Mesothelial cell of epicardium (in vitro differentiated cells): Measurements from ENCODE around the gene ARHGAP6. TPM values are rescaled to one million over a fixed set of nuclear protein-coding genes. Genes with fewer than 3 reads are reported as not detected.

Source experiments
- DNase-seq, 2 experiments: peaks; one replicate each; pipeline ENCODE4 v3.0.0; 2021; ENCODE audit warnings: low spot score in 2 of 2; ENCODE audit not compliant: unreplicated experiment in 2 of 2
- H3K27ac Mint-ChIP-seq: 2 replicates; pipeline ENCODE4 v1.8.0; 2021; ENCODE audit warnings: mixed read lengths
- H3K27me3 Mint-ChIP-seq: 2 replicates; pipeline ENCODE4 v1.8.0; 2021; ENCODE audit warnings: low read depth, mixed read lengths
- H3K36me3 Mint-ChIP-seq: 2 replicates; pipeline ENCODE4 v1.8.0; 2021; ENCODE audit warnings: mixed read lengths
- H3K4me1 Mint-ChIP-seq: 2 replicates; pipeline ENCODE4 v1.8.0; 2021; ENCODE audit warnings: mixed read lengths
- H3K4me3 Mint-ChIP-seq: 2 replicates; pipeline ENCODE4 v1.8.0; 2021; ENCODE audit warnings: mild to moderate bottlenecking, moderate library complexity, mixed read lengths
- H3K9me3 Mint-ChIP-seq: 2 replicates; pipeline ENCODE4 v1.8.0; 2021; ENCODE audit warnings: mixed read lengths
- total RNA-seq: library from RNA; stranded (reverse); gene quantifications from 3 replicates; pipeline ENCODE4 v1.2.1, GENCODE V29; 2021
- TF ChIP-seq, protein P1 (sequence below): fragments of 200-600 bp; sonication (generic); IDR thresholded peaks from one replicate; pipeline ENCODE4 v1.5.0; 2021; ENCODE audit warnings: antibody characterized with exemption; ENCODE audit not compliant: unreplicated experiment

ARHGAP6 gene
- total RNA-seq, 1 donor from 2014 or later: 5.3 TPM

- Mint-ChIP-seq H3K27me3 (no peaks in the 10 kb centered on the region), H3K36me3 (peaks cover 5% of the 10 kb centered on the region), H3K9me3 (peaks cover 54% of the 10 kb centered on the region), H3K4me3 (no peak overlapping the region), H3K4me1 (peaks cover 7% of the 10 kb centered on the region), H3K27ac (no peak overlapping the region)
- TF ChIP-seq, protein P1, sequence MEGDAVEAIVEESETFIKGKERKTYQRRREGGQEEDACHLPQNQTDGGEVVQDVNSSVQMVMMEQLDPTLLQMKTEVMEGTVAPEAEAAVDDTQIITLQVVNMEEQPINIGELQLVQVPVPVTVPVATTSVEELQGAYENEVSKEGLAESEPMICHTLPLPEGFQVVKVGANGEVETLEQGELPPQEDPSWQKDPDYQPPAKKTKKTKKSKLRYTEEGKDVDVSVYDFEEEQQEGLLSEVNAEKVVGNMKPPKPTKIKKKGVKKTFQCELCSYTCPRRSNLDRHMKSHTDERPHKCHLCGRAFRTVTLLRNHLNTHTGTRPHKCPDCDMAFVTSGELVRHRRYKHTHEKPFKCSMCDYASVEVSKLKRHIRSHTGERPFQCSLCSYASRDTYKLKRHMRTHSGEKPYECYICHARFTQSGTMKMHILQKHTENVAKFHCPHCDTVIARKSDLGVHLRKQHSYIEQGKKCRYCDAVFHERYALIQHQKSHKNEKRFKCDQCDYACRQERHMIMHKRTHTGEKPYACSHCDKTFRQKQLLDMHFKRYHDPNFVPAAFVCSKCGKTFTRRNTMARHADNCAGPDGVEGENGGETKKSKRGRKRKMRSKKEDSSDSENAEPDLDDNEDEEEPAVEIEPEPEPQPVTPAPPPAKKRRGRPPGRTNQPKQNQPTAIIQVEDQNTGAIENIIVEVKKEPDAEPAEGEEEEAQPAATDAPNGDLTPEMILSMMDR: no peak
- DNase-seq: no peak
Observed at GRCh38 chrX:11172415-11172814, 493.3 kb downstream of the ARHGAP6 start.

DNA sequence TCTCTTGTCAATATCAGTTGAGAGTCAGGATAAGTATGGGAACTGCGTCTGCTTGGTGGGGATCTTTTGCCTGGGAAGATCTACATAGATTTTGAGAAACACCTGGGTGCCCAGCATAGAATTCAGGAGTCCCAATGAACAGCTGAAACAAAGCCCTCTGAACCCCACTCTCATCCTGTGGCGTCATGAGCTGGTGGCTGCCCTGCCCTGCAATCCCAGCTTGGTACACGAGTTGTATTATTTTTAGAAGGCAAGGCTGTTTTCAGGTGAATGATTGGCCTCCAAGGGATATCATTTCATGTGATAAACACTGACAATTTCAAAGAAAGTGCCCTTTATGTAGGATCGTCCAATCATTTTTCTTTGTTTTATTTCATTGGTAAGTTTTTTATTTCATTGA is 493.8 kb downstream of the ARHGAP6 start:
- peaks cover 5% of the 10 kb centered on the region for H3K4me1 Mint-ChIP-seq
- peaks cover 5% of the 10 kb centered on the region for H3K36me3 Mint-ChIP-seq
- TF ChIP-seq, protein P1: no peak
- no peak overlapping the region for H3K4me3 Mint-ChIP-seq
- peaks cover 58% of the 10 kb centered on the region for H3K9me3 Mint-ChIP-seq
- no peaks in the 10 kb centered on the region for H3K27me3 Mint-ChIP-seq
- H3K27ac Mint-ChIP-seq: no peak overlapping the region
- no peak for DNase-seq

GRCh38 chrX:11164433-11164832 is 501.3 kb downstream of the ARHGAP6 start:
- no peaks in the 10 kb centered on the region for H3K36me3 Mint-ChIP-seq
- no peaks in the 10 kb centered on the region for H3K27me3 Mint-ChIP-seq
- DNase-seq: no peak
- no peak overlapping the region for H3K27ac Mint-ChIP-seq
- TF ChIP-seq, protein P1: no peak
- H3K9me3 Mint-ChIP-seq: peaks cover 17% of the 10 kb centered on the region
- H3K4me1 Mint-ChIP-seq: no peaks in the 10 kb centered on the region
- no peak overlapping the region for H3K4me3 Mint-ChIP-seq

- Mint-ChIP-seq H3K9me3 (peaks cover 11% of the 10 kb centered on the region), H3K4me3 (no peak overlapping the region), H3K27ac (no peak overlapping the region), H3K4me1 (no peaks in the 10 kb centered on the region), H3K36me3 (peaks cover 1% of the 10 kb centered on the region), H3K27me3 (no peaks in the 10 kb centered on the region)
- DNase-seq: no peak
- TF ChIP-seq, protein P1: no peak
Observed at GRCh38 chrX:11159149-11159548, 506.6 kb downstream of the ARHGAP6 start.

GRCh38 chrX:11151799-11152559 is 513.7 kb downstream of the ARHGAP6 start:
- peaks cover 2% of the 10 kb centered on the region for H3K36me3 Mint-ChIP-seq
- peak overlapping the region; percentile 27 for H3K27ac Mint-ChIP-seq
- DNase-seq: no peak
- no peaks in the 10 kb centered on the region for H3K27me3 Mint-ChIP-seq
- peaks cover 9% of the 10 kb centered on the region for H3K9me3 Mint-ChIP-seq
- peaks cover 17% of the 10 kb centered on the region for H3K4me1 Mint-ChIP-seq
- no peak overlapping the region for H3K4me3 Mint-ChIP-seq
- TF ChIP-seq, protein P1: no peak
